A549 (cell line): ENCODE measurements around the gene TMEM82. TPM values are rescaled to one million over a fixed set of nuclear protein-coding genes. Genes with fewer than 3 reads are reported as not detected.

ENCODE experiments used
- ATAC-seq, 2 experiments: fragments of 200-7000 bp in 1 of 2; fragments of >200 bp in 1 of 2; cut with Nextera tagmentation in 1 of 2; cut with Tn5 transposase in 1 of 2; 3 replicates each; pipeline versions ENCODE4 v1.8.0 to v1.9.1; 2018 to 2020; ENCODE audit warnings: mild to moderate bottlenecking in 1 of 2, moderate library complexity in 1 of 2
- CTCF ChIA-PET: fragments of 300-600 bp; sonication (Branson Sonifier 250); formaldehyde crosslinking; extraction: SDS; loops from one replicate; lab custom pipeline; 2021; ENCODE audit warnings: antibody characterized with exemption, inconsistent platforms; lab: Yijun Ruan, JAX
- POLR2A ChIA-PET: fragments of 350-600 bp; formaldehyde crosslinking; extraction: SDS; loops from one replicate; lab custom pipeline; 2021; ENCODE audit warnings: antibody characterized with exemption, inconsistent platforms; lab: Yijun Ruan, JAX
- DNase-seq, 2 experiments: peaks; one replicate each; pipeline versions ENCODE4 v3.0.0 to v3.0.0-alpha.2; 2011 to 2016; ENCODE audit warnings: low read depth in 1 of 2, low spot score in 1 of 2
- FAIRE-seq: peaks from 2 replicates; lab custom pipeline; 2011; peaks lifted over from hg19 to GRCh38; lab: Jason Lieb, UNC
- H3K27ac ChIP-seq, 2 experiments: fragments of >200 bp; sonication (Bioruptor Twin); formaldehyde crosslinking; 3 replicates each; pipeline ENCODE4 v1.5.1; 2016 to 2017
- H3K4me1 ChIP-seq: fragments of >200 bp; sonication (Bioruptor Twin); formaldehyde crosslinking; 3 replicates; pipeline ENCODE4 v1.6.1; 2016
- H3K4me2 ChIP-seq: fragments of >200 bp; sonication (Bioruptor Twin); formaldehyde crosslinking; 3 replicates; pipeline ENCODE4 v1.6.1; 2016
- H3K4me3 ChIP-seq: fragments of >200 bp; sonication (Bioruptor Twin); formaldehyde crosslinking; 3 replicates; pipeline ENCODE4 v1.5.1; 2016
- H3K9me3 ChIP-seq: fragments of >200 bp; sonication (Bioruptor Twin); formaldehyde crosslinking; 3 replicates; pipeline ENCODE4 v1.6.1; 2016
- CBX2 ChIP-seq: fragments of 200-600 bp; sonication (generic); IDR thresholded peaks from 2 replicates; pipeline ENCODE4 v1.6.1; 2016; ENCODE audit warnings: low read depth, mild to moderate bottlenecking, borderline replicate concordance
- CBX8 ChIP-seq: fragments of 200-600 bp; sonication (generic); IDR thresholded peaks from 2 replicates; pipeline ENCODE4 v1.6.1; 2016
- CEBPB ChIP-seq, 2 experiments: fragments of >200 bp in 1 of 2; sonication (Bioruptor Twin) in 1 of 2; formaldehyde crosslinking in 1 of 2; IDR thresholded peaks; 2 replicates each; pipeline ENCODE4 v1.6.1; 2012 to 2016
- FOSB ChIP-seq: fragments of 250-450 bp; sonication (Bioruptor Pico); IDR thresholded peaks from 2 replicates; pipeline ENCODE4 v1.5.0; 2020; ENCODE audit warnings: mild to moderate bottlenecking, moderate library complexity
- FOXS1 ChIP-seq: fragments of 250-450 bp; sonication (Bioruptor Pico); IDR thresholded peaks from 2 replicates; pipeline ENCODE4 v1.5.0; 2020; ENCODE audit warnings: mild to moderate bottlenecking, moderate library complexity
- HOXA7 ChIP-seq: fragments of 250-450 bp; sonication (Bioruptor Pico); IDR thresholded peaks from 2 replicates; pipeline ENCODE4 v1.5.0; 2020; ENCODE audit warnings: mild to moderate bottlenecking, moderate library complexity
- JUN ChIP-seq, 2 experiments: fragments of >200 bp; sonication (Bioruptor Twin); formaldehyde crosslinking; IDR thresholded peaks; 2 replicates in 1 of 2; 3 replicates in 1 of 2; pipeline ENCODE4 v1.6.1; 2016 to 2017
- KDM5A ChIP-seq: fragments of 200-600 bp; sonication (generic); IDR thresholded peaks from 2 replicates; pipeline ENCODE4 v1.6.1; 2016; ENCODE audit warnings: antibody characterized with exemption, mild to moderate bottlenecking
- MAZ ChIP-seq: fragments of 150-350 bp; IDR thresholded peaks from 2 replicates; pipeline ENCODE4 v1.6.1; 2014; ENCODE audit warnings: antibody characterized with exemption, low read depth, low read length, borderline replicate concordance
- MYC ChIP-seq: IDR thresholded peaks from 2 replicates; pipeline ENCODE4 v1.6.1; 2012; ENCODE audit warnings: mild to moderate bottlenecking, inconsistent platforms, low read length, improper control_type of control experiment, borderline replicate concordance
- NFE2L2 ChIP-seq: fragments of 150-350 bp; conservative IDR thresholded peaks from 2 replicates; pipeline ENCODE4 v1.6.1; 2014; ENCODE audit warnings: low read length
- RARB ChIP-seq: fragments of 250-450 bp; sonication (Bioruptor Pico); IDR thresholded peaks from 2 replicates; pipeline ENCODE4 v1.8.0; 2021; ENCODE audit warnings: mild to moderate bottlenecking, moderate library complexity
- SMC3 ChIP-seq: fragments of >200 bp; sonication (Bioruptor Twin); formaldehyde crosslinking; IDR thresholded peaks from 3 replicates; pipeline ENCODE4 v1.6.1; 2018; ENCODE audit warnings: inconsistent platforms
- ZC3H11A ChIP-seq: fragments of 450-650 bp; IDR thresholded peaks from 2 replicates; pipeline ENCODE4 v1.6.1; 2014; ENCODE audit warnings: antibody characterized with exemption, mild to moderate bottlenecking
- ZFP36 ChIP-seq: fragments of 450-650 bp; IDR thresholded peaks from 2 replicates; pipeline ENCODE4 v1.6.1; 2014; ENCODE audit warnings: borderline replicate concordance; ENCODE audit not compliant: partially characterized antibody
- WGBS: methylation state at CpG from one replicate; pipeline ENCODE4 v1.1.6; 2017; ENCODE audit errors: missing lambda C conversion rate; 5-methylcytosine and 5-hydroxymethylcytosine counted together
- polyA plus RNA-seq, 4 experiments: library from polyadenylated mRNA; depleted of rRNA in 3 of 4; stranded (reverse); fragments of >200 nt; fragmentation: RNase III in 1 of 4; extraction: RNeasy Plus Mini Kit Qiagen cat#74134 plus additional on column Dnase treatment in 1 of 4; gene quantifications; 2 replicates in 3 of 4; 3 replicates in 1 of 4; pipeline ENCODE4 v1.2.3, GENCODE V29; 2011 to 2017
- TF ChIP-seq, protein P1 (sequence below): IDR thresholded peaks from 2 replicates; pipeline ENCODE4 v1.6.1; 2012; ENCODE audit warnings: low read depth, borderline replicate concordance
- TF ChIP-seq, protein P2 (sequence below): IDR thresholded peaks from 2 replicates; pipeline ENCODE4 v1.6.1; 2012
- TF ChIP-seq, protein P3 (sequence below): fragments of 150-350 bp; IDR thresholded peaks from 2 replicates; pipeline ENCODE4 v1.6.1; 2014; ENCODE audit warnings: low read depth, mild to moderate bottlenecking, low read length
- TF ChIP-seq, protein P4 (sequence below): fragments of 250-450 bp; sonication (Bioruptor Pico); IDR thresholded peaks from 2 replicates; pipeline ENCODE4 v1.5.0; 2021; ENCODE audit warnings: mild to moderate bottlenecking, moderate library complexity, borderline replicate concordance

Gene TMEM82
- polyA plus RNA-seq, 2 of the 4 experiments (the other 2 are of a cell fraction) = not detected

DNA sequence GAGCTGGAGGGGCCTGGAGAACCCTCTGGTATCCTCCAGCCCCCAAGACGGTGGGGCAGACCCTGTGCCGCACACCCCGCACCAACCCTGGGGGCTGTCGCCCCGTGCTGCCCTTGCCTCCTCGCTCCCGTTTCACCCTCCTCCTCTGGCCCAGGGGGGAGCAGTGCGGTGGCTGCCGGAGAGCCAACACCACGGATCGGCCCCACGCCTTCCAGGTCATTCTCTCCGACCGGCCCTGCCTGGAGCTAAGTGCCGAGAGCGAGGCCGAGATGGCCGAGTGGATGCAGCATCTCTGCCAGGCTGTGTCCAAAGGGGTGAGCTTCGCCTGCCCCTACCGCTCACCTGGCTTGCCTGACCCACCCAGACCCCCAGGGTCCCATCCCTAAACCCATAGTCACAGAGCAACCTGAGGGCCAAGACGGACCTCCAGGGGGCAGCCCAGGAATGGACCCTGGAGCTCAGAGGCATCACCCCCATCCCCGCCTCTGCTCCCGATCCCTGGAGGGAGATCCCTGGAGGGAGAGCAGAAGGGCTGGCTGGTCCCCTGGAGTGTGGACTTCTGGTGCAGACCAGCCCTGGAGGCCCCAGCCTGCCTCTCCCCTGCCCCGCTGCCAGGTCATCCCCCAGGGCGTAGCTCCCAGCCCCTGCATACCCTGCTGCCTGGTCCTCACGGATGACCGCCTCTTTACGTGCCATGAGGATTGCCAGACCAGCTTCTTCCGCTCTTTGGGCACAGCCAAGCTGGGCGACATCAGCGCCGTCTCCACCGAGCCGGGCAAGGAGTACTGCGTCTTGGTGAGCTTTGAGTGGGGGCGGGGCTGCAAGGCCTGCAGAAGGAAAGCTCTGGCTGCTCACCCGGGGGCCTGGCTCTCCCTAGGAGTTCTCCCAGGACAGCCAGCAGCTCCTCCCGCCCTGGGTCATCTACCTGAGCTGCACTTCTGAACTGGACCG is 10.3 kb upstream of the TMEM82 start:
- FAIRE-seq (no peak), ATAC-seq (no peak), DNase-seq (no peak)
- no peak for TF ChIP-seq NFE2L2
- TF ChIP-seq FOSB (CRISPR knock-in tag) = no peak
- Histone ChIP-seq H3K4me1 (no peaks in the 10 kb centered on the region), H3K9me3 (no peaks in the 10 kb centered on the region), H3K4me3 (no peak overlapping the region), H3K4me2 (no peak overlapping the region), H3K27ac (no peak overlapping the region)
- CTCF ChIA-PET = interaction anchor here (0.5 to 3.2 kb wide), 7 partner anchors 9 to 385 kb away, joined by 3 to 26 read pairs (median 4); no protein-coding TSS in a partner anchor
- over 99% methylated on average over 18 of the region's 39 CpGs for WGBS
- POLR2A ChIA-PET = no interaction called here

DNA sequence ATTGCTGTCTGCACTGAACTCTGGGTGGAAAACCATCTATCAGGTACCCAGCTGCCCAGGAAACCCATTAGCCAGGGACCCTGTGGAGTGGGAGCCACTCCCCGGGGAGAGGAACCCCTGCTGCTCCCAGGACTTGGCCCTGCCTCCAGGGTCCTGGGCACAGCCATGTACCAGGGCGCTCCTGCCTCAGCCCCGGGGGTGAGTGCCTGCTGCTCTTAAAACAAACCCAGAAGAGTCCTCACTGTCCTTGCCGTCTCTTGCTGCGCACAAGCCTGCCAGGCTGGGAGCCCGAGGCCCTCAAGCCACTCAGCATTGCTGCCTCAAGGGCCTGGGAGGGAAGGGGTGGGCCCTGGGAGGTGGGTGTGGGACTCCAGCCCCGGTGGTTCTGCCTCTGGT is 9.6 kb upstream of the TMEM82 start:
- ChIA-PET POLR2A (no interaction called here), CTCF (interaction anchor here (1.6 to 3.2 kb wide), 2 partner anchors 8 to 10 kb away, joined by 6 to 26 read pairs; no protein-coding TSS in a partner anchor)
- FAIRE-seq (no peak), DNase-seq (no peak), ATAC-seq (no peak)
- Histone ChIP-seq H3K4me3 (no peak overlapping the region), H3K4me1 (no peaks in the 10 kb centered on the region), H3K27ac (no peak overlapping the region), H3K9me3 (no peaks in the 10 kb centered on the region), H3K4me2 (no peak overlapping the region)
- WGBS = 65% methylated on average over 2 of the region's 7 CpGs
- TF ChIP-seq JUN (IDR thresholded peaks at IDR 0.05) = no peak

DNA sequence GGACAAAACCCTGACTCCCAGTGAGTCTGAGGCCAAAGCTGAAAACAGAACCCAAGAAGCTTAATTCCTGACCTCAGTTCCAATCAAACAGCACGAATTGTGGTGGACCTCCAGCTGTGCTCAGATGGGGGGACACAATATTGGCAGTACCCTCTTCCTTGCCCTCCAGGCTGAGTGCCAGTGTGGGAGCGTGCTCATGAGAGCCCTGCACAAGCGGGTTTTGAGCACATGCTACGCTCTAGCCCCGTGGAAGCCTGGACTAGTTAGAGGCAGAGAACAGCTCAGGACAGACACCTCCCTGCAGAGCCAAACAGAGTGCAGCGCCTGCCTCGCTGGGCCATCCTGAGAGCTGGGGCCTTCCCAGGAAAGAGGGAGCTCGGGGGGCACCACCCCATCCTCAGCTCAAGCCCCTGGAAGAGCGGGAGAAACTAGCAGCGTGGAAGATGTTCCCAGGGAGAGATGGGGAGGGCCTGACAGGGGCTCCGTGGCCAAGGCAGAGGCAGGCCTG is 9.0 kb upstream of the TMEM82 start:
- POLR2A ChIA-PET = no interaction called here
- H3K27ac ChIP-seq = no peak overlapping the region
- no peak for DNase-seq
- no peak overlapping the region for H3K4me2 ChIP-seq
- no peak for ATAC-seq
- FAIRE-seq = no peak
- 83% methylated on average over 4 of the region's 11 CpGs for WGBS
- CTCF ChIA-PET = interaction anchor here (1.3 kb wide), 1 partner anchor 8 kb away, joined by 4 read pairs; no protein-coding TSS in a partner anchor
- no peaks in the 10 kb centered on the region for H3K4me1 ChIP-seq
- no peaks in the 10 kb centered on the region for H3K9me3 ChIP-seq
- TF ChIP-seq RARB (CRISPR knock-in tag) (no peak), ZFP36 (no peak), CBX2 (no peak), MAZ (no peak), CEBPB (IDR thresholded peaks at IDR 0.05) (no peak)
- H3K4me3 ChIP-seq = no peak overlapping the region

DNA sequence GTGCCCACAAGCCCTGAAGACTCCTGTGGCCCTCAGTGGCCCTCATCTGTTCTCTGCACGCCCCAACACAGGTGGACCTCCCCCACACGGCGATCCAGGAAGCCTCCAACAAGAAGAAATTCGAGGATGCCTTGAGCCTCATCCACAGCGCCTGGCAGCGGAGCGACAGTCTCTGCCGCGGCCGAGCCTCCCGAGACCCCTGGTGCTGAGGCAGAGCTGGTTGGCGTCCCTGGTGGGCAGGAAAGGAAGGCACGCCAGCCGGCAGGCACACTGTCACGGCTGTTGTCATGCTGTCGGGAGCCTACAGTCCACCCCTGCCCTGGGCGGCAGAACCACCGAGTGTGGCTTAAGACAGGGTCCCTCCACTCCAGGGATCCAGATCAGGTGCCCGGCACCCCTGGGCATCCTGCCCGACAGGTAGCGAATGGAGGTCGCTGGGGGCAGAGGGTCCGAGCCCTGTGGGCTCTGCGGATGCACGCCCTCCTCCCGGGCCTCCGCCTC is 8.5 kb upstream of the TMEM82 start:
- no peak overlapping the region for H3K4me3 ChIP-seq
- no peak for FAIRE-seq
- no peak for DNase-seq
- no peak overlapping the region for H3K27ac ChIP-seq
- ChIA-PET CTCF (interaction anchor here (1.3 kb wide), 1 partner anchor 8 kb away, joined by 4 read pairs; no protein-coding TSS in a partner anchor), POLR2A (no interaction called here)
- TF ChIP-seq CBX8 (no peak), MAZ (no peak), MYC (no peak), ZC3H11A (no peak), HOXA7 (CRISPR knock-in tag) (no peak), CEBPB (IDR thresholded peaks at IDR 0.05) (no peak)
- no peaks in the 10 kb centered on the region for H3K4me1 ChIP-seq
- no peak overlapping the region for H3K4me2 ChIP-seq
- no peak for ATAC-seq
- WGBS = 97% methylated on average over 5 of the region's 27 CpGs
- no peaks in the 10 kb centered on the region for H3K9me3 ChIP-seq

DNA sequence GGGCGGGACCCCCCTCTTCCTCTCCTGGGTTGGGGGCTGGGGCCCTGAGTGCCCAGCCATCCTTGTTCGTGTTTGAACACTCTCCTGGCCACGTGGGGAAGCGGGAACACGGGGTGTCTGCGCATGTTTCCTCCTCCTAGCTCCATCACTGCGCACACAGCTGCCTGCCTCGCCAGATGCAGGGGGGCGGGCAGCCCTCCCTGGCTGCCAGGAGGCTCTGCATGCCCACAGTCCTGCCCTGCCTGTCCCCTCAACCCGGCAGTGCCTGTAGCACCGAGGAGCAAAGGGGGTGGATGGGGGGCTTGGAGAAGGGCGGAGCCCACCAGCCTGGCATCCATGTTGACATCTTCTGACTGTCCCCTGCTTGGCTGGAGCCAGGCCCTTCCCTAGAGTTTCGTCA is 8.0 kb upstream of the TMEM82 start:
- no peak overlapping the region for H3K4me2 ChIP-seq
- no peak overlapping the region for H3K27ac ChIP-seq
- no peak overlapping the region for H3K4me3 ChIP-seq
- no peak for FAIRE-seq
- no peak for DNase-seq
- no peaks in the 10 kb centered on the region for H3K4me1 ChIP-seq
- no peaks in the 10 kb centered on the region for H3K9me3 ChIP-seq
- POLR2A ChIA-PET = no interaction called here
- WGBS = 82% methylated on average over 10 of the region's 13 CpGs
- CTCF ChIA-PET = interaction anchor here (1.3 kb wide), 1 partner anchor 7 kb away, joined by 4 read pairs; no protein-coding TSS in a partner anchor
- ATAC-seq = no peak
- TF ChIP-seq SMC3 (no peak), CEBPB (IDR thresholded peaks at IDR 0.05) (no peak), JUN (IDR thresholded peaks at IDR 0.05) (no peak), MYC (no peak), FOXS1 (CRISPR knock-in tag) (no peak), KDM5A (no peak)
- TF ChIP-seq, protein P1, sequence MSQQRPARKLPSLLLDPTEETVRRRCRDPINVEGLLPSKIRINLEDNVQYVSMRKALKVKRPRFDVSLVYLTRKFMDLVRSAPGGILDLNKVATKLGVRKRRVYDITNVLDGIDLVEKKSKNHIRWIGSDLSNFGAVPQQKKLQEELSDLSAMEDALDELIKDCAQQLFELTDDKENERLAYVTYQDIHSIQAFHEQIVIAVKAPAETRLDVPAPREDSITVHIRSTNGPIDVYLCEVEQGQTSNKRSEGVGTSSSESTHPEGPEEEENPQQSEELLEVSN = no peak
- TF ChIP-seq, protein P2, sequence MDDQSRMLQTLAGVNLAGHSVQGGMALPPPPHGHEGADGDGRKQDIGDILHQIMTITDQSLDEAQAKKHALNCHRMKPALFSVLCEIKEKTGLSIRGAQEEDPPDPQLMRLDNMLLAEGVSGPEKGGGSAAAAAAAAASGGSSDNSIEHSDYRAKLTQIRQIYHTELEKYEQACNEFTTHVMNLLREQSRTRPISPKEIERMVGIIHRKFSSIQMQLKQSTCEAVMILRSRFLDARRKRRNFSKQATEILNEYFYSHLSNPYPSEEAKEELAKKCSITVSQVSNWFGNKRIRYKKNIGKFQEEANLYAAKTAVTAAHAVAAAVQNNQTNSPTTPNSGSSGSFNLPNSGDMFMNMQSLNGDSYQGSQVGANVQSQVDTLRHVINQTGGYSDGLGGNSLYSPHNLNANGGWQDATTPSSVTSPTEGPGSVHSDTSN = no peak
- TF ChIP-seq, protein P3, sequence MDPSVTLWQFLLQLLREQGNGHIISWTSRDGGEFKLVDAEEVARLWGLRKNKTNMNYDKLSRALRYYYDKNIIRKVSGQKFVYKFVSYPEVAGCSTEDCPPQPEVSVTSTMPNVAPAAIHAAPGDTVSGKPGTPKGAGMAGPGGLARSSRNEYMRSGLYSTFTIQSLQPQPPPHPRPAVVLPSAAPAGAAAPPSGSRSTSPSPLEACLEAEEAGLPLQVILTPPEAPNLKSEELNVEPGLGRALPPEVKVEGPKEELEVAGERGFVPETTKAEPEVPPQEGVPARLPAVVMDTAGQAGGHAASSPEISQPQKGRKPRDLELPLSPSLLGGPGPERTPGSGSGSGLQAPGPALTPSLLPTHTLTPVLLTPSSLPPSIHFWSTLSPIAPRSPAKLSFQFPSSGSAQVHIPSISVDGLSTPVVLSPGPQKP = no peak
- TF ChIP-seq, protein P4, sequence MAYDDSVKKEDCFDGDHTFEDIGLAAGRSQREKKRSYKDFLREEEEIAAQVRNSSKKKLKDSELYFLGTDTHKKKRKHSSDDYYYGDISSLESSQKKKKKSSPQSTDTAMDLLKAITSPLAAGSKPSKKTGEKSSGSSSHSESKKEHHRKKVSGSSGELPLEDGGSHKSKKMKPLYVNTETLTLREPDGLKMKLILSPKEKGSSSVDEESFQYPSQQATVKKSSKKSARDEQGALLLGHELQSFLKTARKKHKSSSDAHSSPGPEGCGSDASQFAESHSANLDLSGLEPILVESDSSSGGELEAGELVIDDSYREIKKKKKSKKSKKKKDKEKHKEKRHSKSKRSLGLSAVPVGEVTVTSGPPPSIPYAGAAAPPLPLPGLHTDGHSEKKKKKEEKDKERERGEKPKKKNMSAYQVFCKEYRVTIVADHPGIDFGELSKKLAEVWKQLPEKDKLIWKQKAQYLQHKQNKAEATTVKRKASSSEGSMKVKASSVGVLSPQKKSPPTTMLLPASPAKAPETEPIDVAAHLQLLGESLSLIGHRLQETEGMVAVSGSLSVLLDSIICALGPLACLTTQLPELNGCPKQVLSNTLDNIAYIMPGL (CRISPR knock-in tag) = no peak
